Psoas muscle (tissue), 8 donors: ENCODE data around the gene USP33. TPM values are rescaled to one million over a fixed set of nuclear protein-coding genes. Genes with fewer than 3 reads are reported as not detected.

ENCODE experiments used
- ATAC-seq, 4 donors: fragments of 200-7000 bp; cut with Tn5 transposase; one replicate each; pipeline ENCODE4 v1.9.1; 2020; ENCODE audit warnings: moderate library complexity in 3 of 4, mild to moderate bottlenecking in 2 of 4
- DNase-seq, 2 donors: peaks; one replicate each; pipeline ENCODE4 v3.0.0-alpha.2; 2020
- H3K27ac ChIP-seq: fragments of 200-600 bp; one replicate; pipeline ENCODE4 v1.8.0; 2022
- H3K27me3 ChIP-seq, 3 donors: fragments of 200-600 bp in 1 of 3; one replicate each; pipeline versions ENCODE4 v1.6.1 to v1.8.0; 2013 to 2022; ENCODE audit warnings: low read length in 2 of 3, mild to moderate bottlenecking in 2 of 3, moderate library complexity in 1 of 3; ENCODE audit not compliant: insufficient read depth in 3 of 3
- H3K36me3 ChIP-seq, 2 donors: fragments of 200-600 bp in 1 of 2; one replicate each; pipeline versions ENCODE4 v1.6.1 to v1.8.0; 2013 to 2022; ENCODE audit warnings: low read depth in 1 of 2, mild to moderate bottlenecking in 1 of 2, moderate library complexity in 1 of 2; ENCODE audit not compliant: insufficient read depth in 1 of 2
- H3K4me1 ChIP-seq: fragments of 200-600 bp; one replicate; pipeline ENCODE4 v1.8.0; 2022
- H3K4me3 ChIP-seq: fragments of 200-600 bp; one replicate; pipeline ENCODE4 v1.8.0; 2022; ENCODE audit warnings: mild to moderate bottlenecking
- H3K9me3 ChIP-seq: fragments of 200-600 bp; one replicate; pipeline ENCODE4 v1.8.0; 2022
- CTCF ChIP-seq: fragments of 200-600 bp; IDR thresholded peaks from one replicate; pipeline ENCODE4 v1.8.0; 2022; ENCODE audit warnings: antibody characterized with exemption
- WGBS, 3 donors: extraction: QIAGEN DNeasy Blood & Tissue Kit; methylation state at CpG; one replicate each; pipeline versions ENCODE4 v1.1.6 to v1.1.7; 2013; 5-methylcytosine and 5-hydroxymethylcytosine counted together
- intact Hi-C, 2 donors: fragments of 100-400 bp; cut with DNase I; formaldehyde crosslinking; loops; one replicate each; pipeline versions ENCODE4 v1.11.0 to v1.14.2; 2022
- polyA plus RNA-seq, 3 donors: library from polyadenylated mRNA; stranded (reverse); fragments of 200-250 nt; gene quantifications; one replicate each; pipeline ENCODE4 v1.2.3, GENCODE V29; 2013
- total RNA-seq, 4 donors: library from RNA; stranded (reverse); fragmentation: NEBNext Ultra II Directional in 2 of 4; extraction: Animal tissue kit (Norgen Biotek cat#: 25700) in 2 of 4; gene quantifications; one replicate each; pipeline versions ENCODE4 v1.2.1 to v1.2.4, GENCODE V29; 2021 to 2023
- donor health status: healthy with polysubstance abuse.
- donor health status: DM: no; HTN: no; CAD: no; lungs with moderate emphysema.
- donor health status: Bipolar disorder and iron deficiency.
- donor health status: healthy.
- donor health status: DM: yes; HTN: yes; CAD: no.
- donor health status: DM: no; HTN: no; CAD: no.
- donor health status: DM: no; HTN: no; CAD: no.
- donor health status: DM: yes; HTN: yes; CAD: no.

Gene USP33
- total and polyA plus RNA-seq, 7 donors = 13.4 to 37.5 (median 22.9) TPM

- H3K9me3 ChIP-seq = no peaks in the 10 kb centered on the region
- peak within 1 kb of the TSS; percentile 79 for H3K27ac ChIP-seq
- ATAC-seq = peak; percentile 97 to 99 (median 98)
- no peak for TF ChIP-seq CTCF
- H3K4me1 ChIP-seq = peaks cover 21% of the 10 kb centered on the region
- H3K27me3 ChIP-seq = no peaks in the 10 kb centered on the region
- DNase-seq = peak; percentile 79 to 91
- 0 to 1% (median 0%) methylated on average over 38 to 40 of the region's 40 CpGs for WGBS, 3 donors
- intact Hi-C loops = loop anchor here in 1 of 2 donors (2.0 kb wide), 1 partner anchor 21 kb away; the partner anchor contains the start of gene USP33
- H3K36me3 ChIP-seq = peaks cover 0 to 18% of the 10 kb centered on the region in 2 donors
- H3K4me3 ChIP-seq = peak within 1 kb of the TSS; percentile 92
Measured at GRCh38 chr1:77779529-77780281, 20.1 kb upstream of the USP33 start, which contains the start of gene MIGA1. MIGA1 (plus strand) TSS chr1:77779649; CDS start chr1:77783253, 3,604 bp downstream.

- ATAC-seq = no peak
- TF ChIP-seq CTCF = no peak
Measured at GRCh38 chr1:77776007-77776700, 16.5 kb upstream of the USP33 start.

GRCh38 chr1:77768006-77768405 is 8.4 kb upstream of the USP33 start:
- H3K27me3 ChIP-seq = no peaks in the 10 kb centered on the region
- no peaks in the 10 kb centered on the region for H3K9me3 ChIP-seq
- no peak overlapping the region for H3K27ac ChIP-seq
- ATAC-seq (no peak), DNase-seq (no peak)
- H3K4me3 ChIP-seq = no peak overlapping the region
- no peaks in the 10 kb centered on the region for H3K36me3 ChIP-seq
- no peak for TF ChIP-seq CTCF
- no peaks in the 10 kb centered on the region for H3K4me1 ChIP-seq
- WGBS, 3 donors = 72 to 95% (median 94%) methylated on average over 4 of the region's 4 CpGs
- intact Hi-C loops = no loop called here

More at GRCh38 chr1:77776007-77776700, 16.5 kb upstream of the USP33 start:
- Histone ChIP-seq H3K4me1 (peaks cover 16% of the 10 kb centered on the region), H3K9me3 (no peaks in the 10 kb centered on the region), H3K27ac (no peak overlapping the region), H3K36me3 (no peaks in the 10 kb centered on the region), H3K4me3 (no peak overlapping the region), H3K27me3 (no peaks in the 10 kb centered on the region)
- WGBS, 3 donors = 73 to 75% (median 74%) methylated on average over 7 of the region's 7 CpGs
- intact Hi-C loops = no loop called here
- DNase-seq = no peak

GRCh38 chr1:77762072-77762476 is 2.4 kb upstream of the USP33 start:
- WGBS, 3 donors = 63 to 89% (median 67%) methylated on average over 1 of the region's 1 CpG
- peaks cover 12% of the 10 kb centered on the region for H3K4me1 ChIP-seq

More at GRCh38 chr1:77762072-77762476, 2.4 kb upstream of the USP33 start:
- DNase-seq (no peak), ATAC-seq (no peak)
- Histone ChIP-seq H3K4me3 (no peak overlapping the region), H3K27ac (no peak overlapping the region), H3K36me3 (no peaks in the 10 kb centered on the region), H3K27me3 (no peaks in the 10 kb centered on the region), H3K9me3 (no peaks in the 10 kb centered on the region)
- no peak for TF ChIP-seq CTCF
- intact Hi-C loops = no loop called here
